WTC11 (cell line): ENCODE measurements around the gene DCP1B.

ENCODE experiments used
- CTCF ChIP-seq: fragments of 200-600 bp; IDR thresholded peaks from 2 replicates; pipeline ENCODE4 v1.8.0; 2022; ENCODE audit warnings: antibody characterized with exemption
- IRF1 ChIP-seq: sonication (generic); formaldehyde crosslinking; IDR thresholded peaks from 2 replicates; pipeline ENCODE4 v1.8.0; 2023; ENCODE audit warnings: missing genetic modification reagents
- JAZF1 ChIP-seq: fragments of 250-450 bp; sonication (Bioruptor Pico); IDR thresholded peaks from 2 replicates; pipeline ENCODE4 v1.9.0; 2021; ENCODE audit warnings: moderate library complexity, mild to moderate bottlenecking, inconsistent platforms
- USF2 ChIP-seq: sonication (generic); formaldehyde crosslinking; IDR thresholded peaks from 2 replicates; pipeline ENCODE4 v1.8.1; 2023; ENCODE audit warnings: mild to moderate bottlenecking, missing genetic modification reagents, moderate library complexity
- ZNF671 ChIP-seq: fragments of 250-450 bp; sonication (Bioruptor Pico); IDR thresholded peaks from 2 replicates; pipeline ENCODE4 v1.8.0; 2021; ENCODE audit warnings: mild to moderate bottlenecking
- ZSCAN18 ChIP-seq: fragments of 250-450 bp; sonication (Bioruptor Pico); IDR thresholded peaks from 2 replicates; pipeline ENCODE4 v2.1.2; 2022; ENCODE audit warnings: mild to moderate bottlenecking, moderate library complexity

- no peak for TF ChIP-seq CTCF
- TF ChIP-seq USF2 (CRISPR knock-in tag): no peak
- no peak for TF ChIP-seq IRF1
- no peak for TF ChIP-seq ZSCAN18 (CRISPR knock-in tag)
- TF ChIP-seq ZNF671: no peak
- no peak for TF ChIP-seq JAZF1
These were observed 97.7 kb downstream of the DCP1B start for GRCh38 chr12:1906579-1906978.
